Thyroid gland (tissue), 4 donors: Measurements from ENCODE around the gene IL22RA1. TPM values are rescaled to one million over a fixed set of nuclear protein-coding genes. Genes with fewer than 3 reads are reported as not detected.
A peak's percentile ranks its signal among the peaks of the same experiment; 100 is the strongest.

ENCODE experiments used
- DNase-seq, 2 donors: peaks; one replicate each; pipeline ENCODE4 v3.0.0-alpha.2; 2019
- H3K27ac ChIP-seq, 3 donors: fragments of 200-600 bp; sonication (generic); 1 replicate in 2 of 3; 2 replicates in 1 of 3; pipeline ENCODE4 v1.5.1; 2016 to 2019; ENCODE audit warnings: mild to moderate bottlenecking in 1 of 3, moderate library complexity in 1 of 3
- H3K27me3 ChIP-seq: fragments of 200-600 bp; sonication (generic); one replicate; pipeline ENCODE4 v1.5.1; 2019
- H3K36me3 ChIP-seq, 2 donors: fragments of 200-600 bp; sonication (generic); one replicate each; pipeline ENCODE4 v1.5.1; 2016 to 2019
- H3K4me1 ChIP-seq, 2 donors: fragments of 200-600 bp; sonication (generic); one replicate each; pipeline ENCODE4 v1.5.1; 2017 to 2019
- H3K4me3 ChIP-seq, 3 donors: fragments of 200-600 bp; sonication (generic); replicated peaks in 1 of 3; 1 replicate in 2 of 3; 2 replicates in 1 of 3; pipeline ENCODE4 v1.5.1; 2016; ENCODE audit warnings: mild to moderate bottlenecking in 1 of 3
- H3K9me3 ChIP-seq: fragments of 200-600 bp; sonication (generic); one replicate; pipeline ENCODE4 v1.5.1; 2017
- CTCF ChIP-seq, 6 experiments: fragments of 200-600 bp in 3 of 6; fragments of 450-650 bp in 3 of 6; sonication (generic) in 3 of 6; IDR thresholded peaks; one replicate each; pipeline ENCODE4 v1.5.1; 2016 to 2019; ENCODE audit warnings: antibody characterized with exemption in 6 of 6, mild to moderate bottlenecking in 2 of 6, inconsistent platforms in 1 of 6, moderate library complexity in 1 of 6
- POLR2A ChIP-seq, 2 donors: fragments of 450-650 bp; IDR thresholded peaks; one replicate each; pipeline ENCODE4 v1.6.1; 2017; ENCODE audit warnings: antibody characterized with exemption in 2 of 2, mild to moderate bottlenecking in 2 of 2, moderate library complexity in 1 of 2
- WGBS, 2 donors: methylation state at CpG; one replicate each; pipeline ENCODE4 v1.1.5; 2017; 5-methylcytosine and 5-hydroxymethylcytosine counted together
- intact Hi-C: fragments of 100-400 bp; cut with DNase I; formaldehyde crosslinking; loops from one replicate; pipeline ENCODE4 v1.15.1; 2023
- total RNA-seq, 4 donors: library from RNA; depleted of rRNA; stranded (reverse); fragments of >200 nt; gene quantifications; one replicate each; pipeline ENCODE4 v1.2.3, GENCODE V29; 2016

IL22RA1 gene
- total RNA-seq = 1 to 10 TPM in 1 of 4 donors, not detected in 3; 1.1 TPM

- no peaks in the 10 kb centered on the region for H3K9me3 ChIP-seq
- TF ChIP-seq POLR2A (IDR thresholded peaks at IDR 0.05) (peak in 1 of 2 donors; percentile 33), CTCF (IDR thresholded peaks at IDR 0.05) (no peak)
- peaks cover 0 to 12% of the 10 kb centered on the region in 2 donors for H3K4me1 ChIP-seq
- H3K27ac ChIP-seq = peak within 1 kb of the TSS in 2 of 3 donors; percentile 46 to 52
- intact Hi-C loops = no loop called here
- H3K4me3 ChIP-seq = peak within 1 kb of the TSS in 2 of 3 donors; percentile 17 to 29
- no peaks in the 10 kb centered on the region for H3K36me3 ChIP-seq
- H3K27me3 ChIP-seq = no peaks in the 10 kb centered on the region
- 26 to 37% methylated on average over 13 to 17 of the region's 22 CpGs for WGBS, 2 donors
- DNase-seq = peak; percentile 72 to 74
Observed at GRCh38 chr1:24142546-24143534, at the start of gene IL22RA1. TSS of gene IL22RA1 (minus strand) at chr1:24143140. CDS start at chr1:24143082, 58 bp downstream.

GRCh38 chr1:24191860-24192259, 48.9 kb upstream of the IL22RA1 start:
- H3K4me3 ChIP-seq = no peak overlapping the region
- intact Hi-C loops = no loop called here
- no peak for DNase-seq
- WGBS, 2 donors = 82 to 91% methylated on average over 5 of the region's 5 CpGs
- no peaks in the 10 kb centered on the region for H3K27me3 ChIP-seq
- peaks cover 5 to 19% of the 10 kb centered on the region in 2 donors for H3K4me1 ChIP-seq
- no peaks in the 10 kb centered on the region for H3K9me3 ChIP-seq
- H3K27ac ChIP-seq = no peak overlapping the region
- H3K36me3 ChIP-seq = no peaks in the 10 kb centered on the region
- TF ChIP-seq CTCF (IDR thresholded peaks at IDR 0.05) (no peak), POLR2A (IDR thresholded peaks at IDR 0.05) (no peak)

- no peaks in the 10 kb centered on the region for H3K27me3 ChIP-seq
Observed at GRCh38 chr1:24190983-24191461, 48.1 kb upstream of the IL22RA1 start.

GRCh38 chr1:24189528-24189927, 46.6 kb upstream of the IL22RA1 start:
- intact Hi-C loops = no loop called here
- TF ChIP-seq POLR2A (IDR thresholded peaks at IDR 0.05) (no peak), CTCF (IDR thresholded peaks at IDR 0.05) (no peak)
- peaks cover 9 to 26% of the 10 kb centered on the region in 2 donors for H3K4me1 ChIP-seq
- no peak for DNase-seq
- no peaks in the 10 kb centered on the region for H3K27me3 ChIP-seq
- 75 to 77% methylated on average over 7 of the region's 7 CpGs for WGBS, 2 donors
- no peaks in the 10 kb centered on the region for H3K36me3 ChIP-seq
- H3K9me3 ChIP-seq = no peaks in the 10 kb centered on the region
- H3K27ac ChIP-seq = peak overlapping the region in 1 of 3 donors; percentile 33
- H3K4me3 ChIP-seq = no peak overlapping the region

More at GRCh38 chr1:24190983-24191461, 48.1 kb upstream of the IL22RA1 start:
- WGBS, 2 donors = 91 to 94% methylated on average over 3 of the region's 3 CpGs
- no peaks in the 10 kb centered on the region for H3K36me3 ChIP-seq
- H3K27ac ChIP-seq = no peak overlapping the region
- no peak for DNase-seq
- no peak overlapping the region for H3K4me3 ChIP-seq
- TF ChIP-seq POLR2A (IDR thresholded peaks at IDR 0.05) (no peak), CTCF (IDR thresholded peaks at IDR 0.05) (no peak)
- intact Hi-C loops = no loop called here
- H3K4me1 ChIP-seq = peaks cover 7 to 20% of the 10 kb centered on the region in 2 donors
- no peaks in the 10 kb centered on the region for H3K9me3 ChIP-seq
